NCI-H1105 (cell line): ENCODE results near the gene TRPV6.

ENCODE experiments used
- DNase-seq: peaks from one replicate; lab custom pipeline; 2025; lab: John Stamatoyannopoulos, UW

The TRPV6 gene

GRCh38 chr7:142868188-142868985 lies 17.2 kb downstream of the TRPV6 start:
- DNase-seq = no peak

- DNase-seq = no peak
These were observed 18.0 kb downstream of the TRPV6 start for GRCh38 chr7:142867398-142868187.

DNA sequence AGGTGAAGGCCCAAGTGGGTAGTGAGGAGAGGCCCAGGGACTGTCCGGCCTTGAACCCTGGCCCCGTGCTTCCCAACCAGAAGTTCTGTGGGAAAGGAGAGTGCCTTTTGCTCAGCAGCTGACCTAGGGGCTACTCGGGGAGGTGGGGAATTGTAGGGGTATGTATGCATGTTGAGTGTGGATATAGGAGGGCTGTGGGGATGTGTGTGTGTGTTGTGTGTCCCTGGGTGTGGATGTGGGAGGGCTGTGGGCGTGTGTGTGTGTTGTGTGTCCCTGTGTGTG lies 18.5 kb downstream of the TRPV6 start:
- DNase-seq = no peak

GRCh38 chr7:142866361-142867096 lies 19.0 kb downstream of the TRPV6 start:
- DNase-seq = peak; percentile 23

DNA sequence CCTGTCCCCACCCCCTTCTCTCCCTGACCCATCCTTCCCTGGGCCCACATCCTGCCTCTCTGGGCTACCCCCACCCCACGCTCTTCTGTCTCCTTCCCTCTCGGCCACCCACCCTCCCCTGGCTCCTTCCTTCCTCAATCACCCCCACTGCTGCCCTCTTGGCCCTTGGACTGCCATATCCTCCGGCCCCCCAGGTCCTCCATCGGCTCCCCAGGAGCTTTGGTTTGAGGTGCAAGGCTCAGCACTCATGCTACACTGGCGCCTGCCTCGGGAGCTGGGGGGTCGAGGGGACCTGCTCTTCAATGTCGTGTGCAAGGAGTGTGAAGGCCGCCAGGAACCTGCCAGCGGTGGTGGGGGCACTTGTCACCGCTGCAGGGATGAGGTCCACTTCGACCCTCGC lies 19.8 kb downstream of the TRPV6 start:
- no peak for DNase-seq

GRCh38 chr7:142864980-142865747 lies 20.4 kb downstream of the TRPV6 start:
- DNase-seq = no peak

DNA sequence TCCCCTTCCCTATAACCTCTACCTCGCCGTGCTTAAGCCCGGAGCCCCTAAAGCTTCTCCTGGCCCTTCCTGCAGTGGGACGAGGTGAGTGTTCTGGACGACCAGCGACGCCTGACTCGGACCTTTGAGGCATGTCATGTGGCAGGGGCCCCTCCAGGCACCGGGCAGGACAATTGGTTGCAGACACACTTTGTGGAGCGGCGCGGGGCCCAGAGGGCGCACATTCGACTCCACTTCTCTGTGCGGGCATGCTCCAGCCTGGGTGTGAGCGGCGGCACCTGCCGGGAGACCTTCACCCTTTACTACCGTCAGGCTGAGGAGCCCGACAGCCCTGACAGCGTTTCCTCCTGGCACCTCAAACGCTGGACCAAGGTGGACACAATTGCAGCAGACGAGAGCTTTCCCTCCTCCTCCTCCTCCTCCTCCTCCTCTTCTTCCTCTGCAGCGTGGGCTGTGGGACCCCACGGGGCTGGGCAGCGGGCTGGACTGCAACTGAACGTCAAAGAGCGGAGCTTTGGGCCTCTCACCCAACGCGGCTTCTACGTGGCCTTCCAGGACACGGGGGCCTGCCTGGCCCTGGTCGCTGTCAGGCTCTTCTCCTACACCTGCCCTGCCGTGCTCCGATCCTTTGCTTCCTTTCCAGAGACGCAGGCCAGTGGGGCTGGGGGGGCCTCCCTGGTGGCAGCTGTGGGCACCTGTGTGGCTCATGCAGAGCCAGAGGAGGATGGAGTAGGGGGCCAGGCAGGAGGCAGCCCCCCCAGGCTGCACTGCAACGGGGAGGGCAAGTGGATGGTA lies 21.5 kb downstream of the TRPV6 start:
- no peak for DNase-seq

- DNase-seq = no peak
These were observed 22.7 kb downstream of the TRPV6 start for GRCh38 chr7:142862786-142863400.

DNA sequence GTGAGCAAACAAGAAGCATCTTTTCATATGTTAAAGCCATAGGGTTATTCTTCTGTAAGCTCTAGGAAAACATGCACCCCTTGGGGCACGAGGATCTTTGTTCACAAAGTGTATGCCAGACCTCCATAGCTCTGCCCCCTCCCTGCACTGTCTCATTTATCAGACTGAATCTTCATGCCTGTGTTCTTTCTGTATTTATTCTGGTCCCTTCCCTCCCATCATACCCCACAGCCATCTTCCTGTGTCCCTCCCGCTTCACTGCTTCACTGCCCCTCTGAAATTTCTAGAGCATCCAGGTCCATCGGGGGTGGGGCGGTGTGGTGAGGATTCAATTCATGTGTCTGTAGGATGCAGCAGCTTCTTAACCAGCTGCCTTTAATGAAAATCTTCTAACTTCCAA lies 23.2 kb downstream of the TRPV6 start:
- no peak for DNase-seq

- no peak for DNase-seq
These were observed 24.6 kb downstream of the TRPV6 start for GRCh38 chr7:142860968-142861367.

DNA sequence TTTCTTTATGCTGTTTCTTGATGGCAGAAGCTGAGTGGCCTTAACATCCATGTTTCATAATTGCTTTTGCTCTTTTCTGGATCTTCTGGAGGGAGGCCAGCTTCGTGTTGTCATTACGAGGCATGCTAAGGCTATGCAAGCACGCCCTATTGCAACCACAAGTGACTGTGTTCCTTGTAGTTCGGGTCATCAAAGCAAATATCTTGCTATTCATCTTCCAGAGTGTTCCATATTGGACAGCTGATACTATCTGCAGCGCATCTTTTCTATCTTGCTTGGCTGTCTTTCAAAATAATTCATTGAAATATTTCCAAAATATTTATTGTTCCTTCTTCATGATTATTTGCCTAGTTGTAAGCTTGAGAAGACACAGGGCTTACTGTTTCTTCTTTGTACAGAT lies 25.7 kb downstream of the TRPV6 start:
- DNase-seq = no peak

DNA sequence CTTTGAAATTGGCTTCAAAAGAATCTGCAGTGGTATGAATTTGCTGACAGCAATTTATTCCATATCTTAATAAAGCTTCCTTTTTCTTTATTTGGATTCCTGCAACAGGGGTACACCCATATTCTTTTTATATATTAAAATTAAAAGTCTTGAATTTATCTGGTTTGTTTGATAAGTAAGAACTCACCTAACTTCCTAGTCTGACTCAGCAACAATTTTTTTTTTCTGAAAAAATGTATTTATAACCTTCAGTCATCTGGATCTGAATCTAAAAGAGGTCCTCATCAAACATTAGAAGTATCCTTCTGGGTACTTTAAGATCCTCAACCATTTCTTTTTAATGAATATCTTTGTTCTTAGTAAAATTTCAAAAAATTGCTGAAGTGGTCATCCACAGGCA lies 26.1 kb downstream of the TRPV6 start:
- DNase-seq = no peak

DNA sequence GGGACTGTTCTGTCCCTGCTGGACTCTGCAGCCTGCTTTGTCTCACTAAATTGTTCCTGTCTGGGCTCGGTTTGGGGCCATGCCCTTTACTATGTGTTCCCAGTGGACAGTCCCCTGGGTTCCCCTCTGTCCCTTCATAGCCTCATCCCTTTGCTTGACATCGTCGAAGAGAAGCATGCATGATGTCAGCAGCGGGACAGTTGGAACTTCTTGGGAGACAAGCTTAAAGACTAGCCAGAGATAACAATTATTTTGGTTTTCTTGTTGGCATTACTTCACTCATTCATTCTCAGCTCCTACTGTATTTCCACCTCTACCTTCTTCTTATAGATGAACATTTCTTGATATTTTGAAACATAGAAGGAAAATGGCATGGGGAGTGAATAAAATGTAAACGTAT lies 27.9 kb downstream of the TRPV6 start:
- DNase-seq = no peak

DNA sequence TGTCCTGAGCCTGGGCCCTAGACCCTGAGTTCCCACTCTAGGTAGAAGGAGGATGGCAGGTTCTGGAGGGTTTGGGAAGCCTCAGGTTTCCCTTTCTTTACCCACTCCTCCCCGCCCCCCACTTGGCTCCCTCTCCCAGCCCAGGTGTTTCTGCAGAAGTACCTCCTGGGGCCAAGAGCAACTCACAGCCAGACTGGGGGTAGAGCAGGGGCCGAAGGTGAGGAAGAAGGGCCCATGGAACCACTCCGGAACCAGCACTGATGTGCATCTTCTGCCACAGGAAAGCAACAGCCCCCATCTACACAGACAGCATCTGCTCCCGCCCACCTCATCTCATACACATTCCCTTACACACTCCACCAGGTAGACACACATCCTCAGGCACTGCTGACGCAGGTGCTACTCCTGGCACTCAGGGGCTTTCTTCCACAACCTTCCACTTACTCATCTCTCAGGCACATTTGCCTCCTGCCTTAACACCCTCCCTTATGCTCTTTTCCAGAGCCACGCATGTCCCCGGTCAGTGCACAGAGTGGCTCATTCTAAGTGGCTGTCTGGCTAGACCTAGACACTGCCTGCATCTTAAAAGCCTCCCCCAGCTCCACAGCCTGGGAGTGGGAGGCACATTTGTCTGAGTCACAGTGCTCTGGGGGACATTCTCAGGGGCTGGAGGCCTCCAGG lies 28.8 kb downstream of the TRPV6 start:
- DNase-seq = no peak

GRCh38 chr7:142855756-142856564 lies 29.6 kb downstream of the TRPV6 start:
- peak; percentile 51 for DNase-seq

- peak; percentile 11 for DNase-seq
These were observed 30.3 kb downstream of the TRPV6 start for GRCh38 chr7:142855114-142855743.

DNA sequence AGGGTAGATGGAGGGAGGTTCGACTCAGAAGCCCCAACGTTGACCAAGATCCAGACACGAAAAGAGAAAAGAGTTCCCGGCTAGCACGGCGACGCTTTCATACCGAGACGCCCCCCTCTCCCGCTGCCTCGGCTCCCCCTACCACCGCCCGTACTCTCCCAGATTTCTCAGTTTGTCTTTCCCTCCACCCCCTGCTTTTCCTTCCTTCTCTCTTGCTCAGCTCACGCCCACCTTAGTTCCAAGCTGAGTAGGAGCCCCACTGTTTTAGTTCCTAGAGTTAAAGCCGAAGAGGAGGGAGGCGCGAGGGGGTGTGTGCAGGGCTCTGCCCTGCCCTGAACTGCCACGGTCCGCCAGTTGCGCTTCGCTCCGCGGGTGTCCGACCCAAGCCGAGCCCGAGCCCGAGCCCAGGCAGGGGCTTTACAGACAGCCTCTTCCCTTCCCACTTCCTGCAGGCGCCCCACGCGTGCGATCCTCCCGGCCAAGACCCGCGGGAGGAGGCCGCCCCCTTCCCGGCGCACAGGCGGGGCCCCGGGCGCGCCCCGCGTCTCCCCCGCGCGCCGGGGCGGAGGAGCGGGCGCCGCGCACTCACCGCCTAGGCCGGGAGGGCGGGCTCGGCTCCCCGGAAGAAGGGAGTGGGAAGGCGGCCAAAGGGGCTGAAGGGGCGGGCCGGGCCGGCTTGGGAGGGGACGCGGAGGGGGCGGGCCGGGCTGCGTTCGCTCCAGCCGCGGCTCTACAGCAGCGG lies 31.0 kb downstream of the TRPV6 start, which contains the start of gene EPHB6:
TSS of gene EPHB6 (plus strand) at position 705 of the 742 bp plus-strand sequence. CDS start 8,152 bp downstream, outside the sequence.
- peak; percentile 58 for DNase-seq

- DNase-seq = peak; percentile 76
These were observed 31.7 kb downstream of the TRPV6 start for GRCh38 chr7:142853739-142854371.
